Pancreas (tissue), 10 donors: ENCODE measurements around the gene PAFAH2. TPM values are rescaled to one million over a fixed set of nuclear protein-coding genes. Genes with fewer than 3 reads are reported as not detected.

Experiments
- ATAC-seq, 4 donors: fragments of 200-7000 bp; cut with Tn5 transposase; one replicate each; pipeline versions ENCODE4 v1.8.0 to v1.9.1; 2020; ENCODE audit warnings: mild to moderate bottlenecking in 4 of 4, moderate library complexity in 4 of 4
- DNase-seq, 6 donors: peaks; one replicate each; pipeline ENCODE4 v3.0.0-alpha.2; 2020
- FAIRE-seq: peaks from 2 replicates; lab custom pipeline; 2012; peaks lifted over from hg19 to GRCh38; lab: Jason Lieb, UNC
- H3K27ac ChIP-seq, 4 donors: fragments of 200-600 bp; sonication (generic); 1 replicate in 3 of 4; 2 replicates in 1 of 4; pipeline versions ENCODE4 v1.5.0 to v1.8.0; 2020
- H3K27me3 ChIP-seq, 4 donors: fragments of 200-600 bp; one replicate each; pipeline ENCODE4 v1.8.0; 2021
- H3K36me3 ChIP-seq, 3 donors: fragments of 200-600 bp; sonication (generic) in 1 of 3; one replicate each; pipeline versions ENCODE4 v1.5.0 to v1.8.0; 2020 to 2021
- H3K4me1 ChIP-seq, 3 donors: fragments of 200-600 bp; one replicate each; pipeline ENCODE4 v1.8.0; 2021
- H3K4me3 ChIP-seq, 4 donors: fragments of 200-600 bp; sonication (generic) in 2 of 4; one replicate each; pipeline versions ENCODE4 v1.5.0 to v1.8.0; 2020 to 2021
- H3K9me3 ChIP-seq, 4 donors: fragments of 200-600 bp; one replicate each; pipeline ENCODE4 v1.8.0; 2021
- WGBS, 2 donors: extraction: QIAGEN DNeasy Blood & Tissue Kit; methylation state at CpG; one replicate each; pipeline ENCODE4 v1.1.7; 2013; 5-methylcytosine and 5-hydroxymethylcytosine counted together
- intact Hi-C, 3 donors: fragments of 100-400 bp; cut with DNase I; formaldehyde crosslinking; loops; one replicate each; pipeline versions ENCODE4 v1.11.1 to v1.14.2; 2022
- polyA plus RNA-seq, 2 donors: library from polyadenylated mRNA; stranded (reverse); fragments of 200-250 nt; gene quantifications; one replicate each; pipeline ENCODE4 v1.2.3, GENCODE V29; 2013
- total RNA-seq, 6 donors: library from RNA; stranded (reverse); fragmentation: NEBNext Ultra II Directional in 4 of 6; extraction: Animal tissue kit (Norgen Biotek cat#: 25700) in 4 of 6; gene quantifications; one replicate each; pipeline versions ENCODE4 v1.2.1 to v1.2.4, GENCODE V29; 2021 to 2023
- TF ChIP-seq, protein P1 (sequence below), 4 donors: fragments of 200-600 bp; sonication (generic) in 3 of 4; IDR thresholded peaks; one replicate each; pipeline versions ENCODE4 v1.5.0 to v1.8.0; 2021; ENCODE audit warnings: antibody characterized with exemption in 4 of 4
- donor health status: healthy with polysubstance abuse.
- donor health status: DM: no; HTN: no; CAD: no; lungs with moderate emphysema.
- donor health status: DM: no; HTN: no; CAD: no.
- donor health status: control.
- donor health status: control.
- donor health status: Bipolar disorder and iron deficiency.
- donor health status: DM: yes; HTN: yes; CAD: no.
- donor health status: DM: no; HTN: no; CAD: no.
- donor health status: DM: no; HTN: no; CAD: no.
- donor health status: DM: yes; HTN: yes; CAD: no.

The PAFAH2 gene
- total and polyA plus RNA-seq, 8 donors, result 11.0 to 20.9 (median 15.3) TPM

DNA sequence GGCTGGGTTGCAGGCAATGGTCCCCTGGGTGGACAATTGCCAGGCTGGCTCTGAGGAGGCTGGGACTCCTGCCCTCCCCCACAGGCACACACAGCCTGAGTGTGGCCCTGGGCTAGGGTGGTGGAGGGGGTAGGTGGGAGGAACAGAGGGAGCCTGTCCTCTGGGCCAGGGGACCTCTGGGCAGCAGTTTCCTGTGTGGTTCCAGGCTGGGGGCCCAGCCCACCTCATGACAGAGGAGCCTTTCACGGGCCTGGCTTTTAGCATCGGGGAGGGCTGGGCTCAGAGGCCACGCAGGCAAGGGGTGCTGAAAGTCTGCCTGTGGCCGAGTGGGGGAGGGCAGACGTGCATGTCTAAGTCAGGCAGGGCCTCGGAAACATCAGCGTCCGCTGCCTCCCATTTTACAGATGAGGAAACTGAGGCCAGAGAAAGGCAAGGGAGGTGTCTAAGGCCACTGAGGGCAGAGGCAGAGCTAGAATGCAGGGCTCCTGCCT is 30.7 kb upstream of the PAFAH2 start:
- H3K4me1 ChIP-seq, result no peaks in the 10 kb centered on the region
- FAIRE-seq, result no peak
- TF ChIP-seq, protein P1, sequence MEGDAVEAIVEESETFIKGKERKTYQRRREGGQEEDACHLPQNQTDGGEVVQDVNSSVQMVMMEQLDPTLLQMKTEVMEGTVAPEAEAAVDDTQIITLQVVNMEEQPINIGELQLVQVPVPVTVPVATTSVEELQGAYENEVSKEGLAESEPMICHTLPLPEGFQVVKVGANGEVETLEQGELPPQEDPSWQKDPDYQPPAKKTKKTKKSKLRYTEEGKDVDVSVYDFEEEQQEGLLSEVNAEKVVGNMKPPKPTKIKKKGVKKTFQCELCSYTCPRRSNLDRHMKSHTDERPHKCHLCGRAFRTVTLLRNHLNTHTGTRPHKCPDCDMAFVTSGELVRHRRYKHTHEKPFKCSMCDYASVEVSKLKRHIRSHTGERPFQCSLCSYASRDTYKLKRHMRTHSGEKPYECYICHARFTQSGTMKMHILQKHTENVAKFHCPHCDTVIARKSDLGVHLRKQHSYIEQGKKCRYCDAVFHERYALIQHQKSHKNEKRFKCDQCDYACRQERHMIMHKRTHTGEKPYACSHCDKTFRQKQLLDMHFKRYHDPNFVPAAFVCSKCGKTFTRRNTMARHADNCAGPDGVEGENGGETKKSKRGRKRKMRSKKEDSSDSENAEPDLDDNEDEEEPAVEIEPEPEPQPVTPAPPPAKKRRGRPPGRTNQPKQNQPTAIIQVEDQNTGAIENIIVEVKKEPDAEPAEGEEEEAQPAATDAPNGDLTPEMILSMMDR (IDR thresholded peaks at IDR 0.05), result no peak
- no peak overlapping the region for H3K4me3 ChIP-seq
- WGBS, 2 donors, result 72 to 74% methylated on average over 8 of the region's 8 CpGs
- H3K27ac ChIP-seq, result no peak overlapping the region
- ATAC-seq, result no peak
- H3K9me3 ChIP-seq, result no peaks in the 10 kb centered on the region
- intact Hi-C loops, result no loop called here
- H3K36me3 ChIP-seq, result no peaks in the 10 kb centered on the region
- DNase-seq, result peak in 1 of 6 donors; percentile 57
- no peaks in the 10 kb centered on the region for H3K27me3 ChIP-seq

GRCh38 chr1:26027716-26028489 is 30.0 kb upstream of the PAFAH2 start:
- no peak for FAIRE-seq
- 46 to 53% methylated on average over 3 of the region's 3 CpGs for WGBS, 2 donors
- Histone ChIP-seq H3K4me1 (no peaks in the 10 kb centered on the region), H3K27me3 (no peaks in the 10 kb centered on the region), H3K36me3 (no peaks in the 10 kb centered on the region), H3K4me3 (no peak overlapping the region), H3K9me3 (no peaks in the 10 kb centered on the region), H3K27ac (no peak overlapping the region)
- TF ChIP-seq, protein P1 (IDR thresholded peaks at IDR 0.05), result no peak
- DNase-seq, result no peak
- intact Hi-C loops, result no loop called here
- no peak for ATAC-seq

DNA sequence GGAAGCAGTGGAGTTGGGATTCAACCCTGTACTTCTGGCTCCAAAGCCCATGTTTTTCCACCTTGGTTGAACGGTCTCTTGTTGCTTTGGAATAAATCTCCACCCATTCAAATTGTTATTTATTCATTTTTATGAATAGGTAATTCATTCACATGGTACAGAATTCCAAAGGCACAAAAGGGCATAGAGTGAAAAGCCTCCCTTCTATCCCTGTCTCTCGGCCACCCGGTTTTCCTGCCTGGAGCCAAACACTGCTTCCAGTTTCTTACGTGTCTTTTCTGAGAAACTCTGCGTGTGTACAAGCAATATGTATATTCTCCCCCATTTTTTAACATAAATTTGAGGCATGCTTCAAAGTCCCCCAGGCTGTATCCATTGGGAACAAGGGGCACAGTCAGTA is 27.7 kb upstream of the PAFAH2 start:
- H3K36me3 ChIP-seq, result no peaks in the 10 kb centered on the region
- H3K27me3 ChIP-seq, result no peaks in the 10 kb centered on the region
- whole genome bisulfite sequencing, 2 donors, result 67 to 78% methylated on average over 5 of the region's 5 CpGs
- DNase-seq, result no peak
- no peak overlapping the region for H3K27ac ChIP-seq
- intact Hi-C loops, result no loop called here
- no peaks in the 10 kb centered on the region for H3K4me1 ChIP-seq
- TF ChIP-seq, protein P1 (IDR thresholded peaks at IDR 0.05), result no peak
- no peaks in the 10 kb centered on the region for H3K9me3 ChIP-seq
- no peak overlapping the region for H3K4me3 ChIP-seq
- ATAC-seq, result no peak
- FAIRE-seq, result no peak

GRCh38 chr1:26025060-26025459 is 27.2 kb upstream of the PAFAH2 start:
- ATAC-seq (peak in 1 of 4 donors; percentile 6), FAIRE-seq (no peak), DNase-seq (no peak)
- Histone ChIP-seq H3K27me3 (no peaks in the 10 kb centered on the region), H3K9me3 (no peaks in the 10 kb centered on the region), H3K36me3 (no peaks in the 10 kb centered on the region), H3K4me3 (no peak overlapping the region), H3K4me1 (no peaks in the 10 kb centered on the region), H3K27ac (no peak overlapping the region)
- TF ChIP-seq, protein P1 (IDR thresholded peaks at IDR 0.05), result no peak
- intact Hi-C loops, result no loop called here
- WGBS, 2 donors, result 30 to 32% methylated on average over 5 of the region's 5 CpGs

DNA sequence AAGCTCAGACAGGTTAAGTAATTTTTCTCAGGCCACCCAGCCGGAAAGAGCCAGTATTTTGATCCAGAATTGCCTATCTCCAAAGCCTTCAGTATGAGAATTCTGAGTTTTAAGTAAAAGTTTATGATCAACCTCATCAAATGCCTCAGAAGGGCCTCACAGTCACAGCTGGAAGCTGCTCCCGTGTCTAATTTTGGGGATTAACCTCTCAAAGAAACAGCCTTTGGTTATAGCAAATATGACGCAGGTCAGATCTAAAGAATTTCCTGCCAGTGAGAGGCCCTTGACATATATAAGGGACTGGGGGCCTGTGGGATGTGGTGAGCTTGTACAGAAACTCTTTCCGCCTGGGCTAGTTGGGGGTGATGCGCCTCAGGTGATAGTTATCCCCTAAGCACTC is 26.0 kb upstream of the PAFAH2 start:
- no peaks in the 10 kb centered on the region for H3K27me3 ChIP-seq
- no peak for FAIRE-seq

More for the DNA sequence above, 26.0 kb upstream of the PAFAH2 start:
- no peak overlapping the region for H3K4me3 ChIP-seq
- WGBS, 2 donors, result 90 to 93% methylated on average over 5 of the region's 5 CpGs
- no peaks in the 10 kb centered on the region for H3K9me3 ChIP-seq
- TF ChIP-seq, protein P1 (IDR thresholded peaks at IDR 0.05), result no peak
- H3K27ac ChIP-seq, result no peak overlapping the region
- intact Hi-C loops, result no loop called here
- DNase-seq (no peak), ATAC-seq (no peak)
- no peaks in the 10 kb centered on the region for H3K36me3 ChIP-seq
- H3K4me1 ChIP-seq, result no peaks in the 10 kb centered on the region
